HuH-7 (cell line): ENCODE results near the gene MAGI1.

Experiments used
- DNase-seq: peaks from one replicate; pipeline ENCODE4 v3.0.0; 2011; ENCODE audit warnings: low spot score

The MAGI1 gene

DNA sequence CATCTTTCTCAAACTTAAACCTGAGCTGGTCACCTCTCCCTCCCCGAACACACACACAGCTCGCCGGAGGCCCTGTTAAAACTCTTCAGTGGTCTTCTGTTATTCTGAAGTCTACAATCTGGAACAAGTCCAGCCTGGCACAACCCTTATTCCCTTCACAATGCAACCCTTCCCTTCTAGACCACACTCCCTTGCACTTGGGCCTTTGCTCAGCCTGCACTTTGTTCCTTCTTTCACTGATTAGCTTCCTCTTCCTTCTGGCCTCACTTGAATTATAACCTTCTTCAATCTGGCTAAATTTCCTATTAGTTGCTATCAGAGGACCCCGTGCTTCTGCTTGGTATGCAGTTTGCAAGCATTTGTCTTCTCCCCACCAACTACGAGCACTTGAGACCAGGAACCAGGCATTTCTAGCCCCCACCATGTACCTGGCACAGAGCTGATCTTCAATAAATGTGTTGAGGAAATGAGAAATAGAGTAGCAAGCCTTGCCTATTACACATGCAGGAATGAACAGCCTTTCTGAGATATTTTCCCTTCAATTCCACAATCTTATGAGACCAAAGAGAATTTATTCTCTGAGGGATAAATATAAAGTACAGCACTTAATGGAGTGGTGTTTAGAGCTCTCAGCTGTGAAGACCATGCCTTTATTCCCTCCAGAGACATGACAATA, 687.8 kb downstream of the MAGI1 start:
- no peak for DNase-seq

DNA sequence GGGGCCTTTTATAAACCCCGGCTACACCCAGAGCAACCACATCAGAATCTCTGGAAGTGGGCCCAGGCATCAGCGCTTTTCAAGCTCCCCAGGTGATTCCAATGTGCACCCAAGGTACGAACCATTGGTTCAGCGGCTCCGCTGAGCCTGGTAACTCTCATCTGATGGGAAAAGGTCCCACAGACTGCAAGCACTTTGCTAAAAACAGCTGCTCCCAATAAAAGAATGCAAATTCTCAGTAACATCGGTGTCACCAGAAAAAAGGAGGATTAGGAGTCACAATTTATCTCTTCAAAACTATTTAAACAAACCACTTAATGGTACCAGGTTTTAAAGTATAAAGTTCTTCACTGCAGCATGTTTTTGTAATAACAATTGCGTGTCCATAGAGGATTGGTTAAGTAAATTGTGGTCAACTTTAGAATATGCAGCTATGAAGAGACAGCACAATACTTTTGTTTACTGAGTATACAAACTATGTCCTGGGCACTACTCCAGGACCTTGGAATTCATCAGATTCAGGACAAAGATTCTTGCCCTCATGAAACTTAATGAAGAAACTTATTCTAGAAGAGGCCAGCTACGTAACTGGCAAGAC, 690.2 kb downstream of the MAGI1 start:
- no peak for DNase-seq

- DNase-seq, result no peak
Measured at GRCh38 chr3:65347166-65347565, 691.6 kb downstream of the MAGI1 start.

GRCh38 chr3:65344846-65345245, 693.9 kb downstream of the MAGI1 start:
- no peak for DNase-seq

GRCh38 chr3:65344444-65344843, 694.3 kb downstream of the MAGI1 start:
- DNase-seq, result no peak

DNA sequence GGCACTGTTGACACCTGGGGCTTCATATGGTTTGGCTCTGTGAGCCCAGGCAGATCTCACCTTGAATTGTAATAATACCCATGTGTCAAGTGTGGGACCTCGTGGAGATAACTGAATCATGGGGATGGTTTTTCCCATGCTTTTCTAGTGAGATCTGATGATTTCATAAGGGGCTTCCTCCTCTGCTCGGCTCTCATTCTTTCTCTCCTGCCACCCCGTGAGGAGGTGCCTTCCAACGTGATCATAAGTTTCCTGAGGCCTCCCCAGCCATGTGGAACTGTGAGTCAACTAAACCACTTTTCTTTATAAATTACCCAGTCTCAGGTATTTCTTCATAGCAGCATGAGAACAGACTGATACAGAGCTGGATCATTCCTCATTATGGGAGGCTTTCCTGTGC, 695.0 kb downstream of the MAGI1 start:
- no peak for DNase-seq

DNA sequence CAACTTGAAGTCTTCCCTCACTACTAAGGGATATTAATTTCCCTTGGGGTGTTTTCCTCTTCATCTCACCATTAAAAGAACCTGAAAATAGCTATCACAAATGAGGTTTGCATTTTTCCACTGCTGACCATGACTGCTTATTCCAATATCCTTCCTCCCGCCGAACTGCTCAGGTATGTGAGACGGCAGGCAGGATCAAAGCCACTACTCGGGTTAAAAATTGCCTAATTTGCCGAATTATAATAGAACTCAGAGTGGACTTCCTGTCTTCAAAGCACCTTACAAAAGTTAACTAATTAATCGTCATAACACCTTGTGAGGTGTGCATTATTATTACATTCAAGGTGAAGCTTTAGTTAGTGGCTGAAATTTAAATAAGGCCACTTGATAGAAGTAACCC, 695.7 kb downstream of the MAGI1 start:
- DNase-seq, result no peak

DNA sequence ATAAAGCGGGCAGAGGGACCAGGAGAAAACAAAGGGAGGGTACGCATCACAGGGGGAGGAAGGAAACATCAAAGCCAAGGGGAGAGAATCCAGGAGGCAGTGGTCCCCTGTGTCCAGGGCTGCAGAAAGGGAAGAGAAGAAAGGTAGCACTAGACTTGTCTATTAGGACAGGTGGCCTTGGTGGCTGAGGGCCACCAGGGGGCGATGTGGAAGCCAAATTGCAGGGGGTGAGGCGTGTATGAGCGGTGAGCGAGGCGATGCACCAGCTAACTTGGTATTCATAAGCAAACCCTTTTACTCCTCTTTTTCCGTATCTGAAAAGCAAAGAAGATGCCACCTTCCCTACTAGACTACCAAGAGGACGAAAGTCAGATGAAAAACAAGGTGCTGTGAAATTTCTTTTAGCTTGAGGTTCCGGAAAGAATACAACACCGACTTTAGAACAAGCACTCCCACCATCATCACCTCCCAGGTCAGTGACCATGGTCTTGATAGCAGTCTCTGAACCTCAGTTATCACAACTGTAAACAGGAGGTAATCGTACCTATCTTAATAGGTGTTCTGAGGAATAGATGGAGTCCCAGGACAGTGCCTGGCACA, 696.5 kb downstream of the MAGI1 start:
- DNase-seq, result peak; percentile 34

- DNase-seq, result no peak
Measured at GRCh38 chr3:65339192-65339740, 699.5 kb downstream of the MAGI1 start.

- DNase-seq, result no peak
Measured at GRCh38 chr3:65338571-65338970, 700.1 kb downstream of the MAGI1 start.

DNA sequence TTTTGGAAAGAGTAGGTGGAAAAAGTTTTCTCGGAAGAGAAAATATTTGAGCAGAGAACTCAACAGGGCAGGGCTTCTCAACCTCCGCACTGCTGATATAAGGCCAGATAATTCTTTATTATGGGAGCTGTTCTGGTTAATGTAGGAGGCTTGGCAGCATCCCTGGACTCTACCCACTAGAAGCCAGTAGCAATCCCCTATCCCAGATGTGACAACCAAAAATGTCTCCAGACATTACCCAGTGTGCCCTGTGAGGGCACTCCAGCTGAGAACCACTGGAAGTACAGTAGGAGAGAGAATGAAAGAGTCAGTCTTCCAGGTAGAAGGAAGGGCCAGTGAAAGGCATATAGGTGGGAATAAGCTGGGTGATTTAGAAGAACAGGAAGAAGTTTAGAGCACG, 703.1 kb downstream of the MAGI1 start:
- no peak for DNase-seq

DNA sequence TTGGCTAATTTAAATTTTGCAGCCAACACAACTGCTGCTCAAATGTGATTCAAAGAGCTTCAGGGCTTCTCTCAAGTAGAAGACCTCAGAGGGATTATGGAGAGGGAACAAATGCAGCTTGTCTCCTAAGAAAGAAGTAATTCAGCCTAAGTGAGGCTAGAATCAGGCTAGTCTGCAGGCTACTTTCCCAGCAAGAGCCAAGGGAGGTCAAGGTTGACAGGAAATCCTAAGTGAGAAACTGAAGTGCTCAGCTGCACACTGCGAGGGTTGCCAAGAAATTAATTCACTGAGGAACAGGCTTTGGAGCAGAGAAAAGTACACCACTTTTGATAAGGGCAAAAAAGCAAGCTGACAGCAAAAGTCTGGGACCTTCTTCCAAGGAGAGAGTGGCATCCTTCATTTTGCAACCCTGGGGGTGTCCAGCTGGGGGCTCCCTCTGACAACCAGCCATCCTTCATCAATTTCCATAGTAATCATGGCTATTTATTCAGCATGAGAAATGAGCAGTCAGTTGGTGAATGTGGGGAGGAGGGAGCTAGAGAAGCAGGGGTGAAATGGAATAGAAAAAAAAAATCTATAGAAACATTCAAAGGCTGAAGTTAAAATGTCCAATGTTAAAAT, 704.6 kb downstream of the MAGI1 start:
- DNase-seq, result no peak

DNA sequence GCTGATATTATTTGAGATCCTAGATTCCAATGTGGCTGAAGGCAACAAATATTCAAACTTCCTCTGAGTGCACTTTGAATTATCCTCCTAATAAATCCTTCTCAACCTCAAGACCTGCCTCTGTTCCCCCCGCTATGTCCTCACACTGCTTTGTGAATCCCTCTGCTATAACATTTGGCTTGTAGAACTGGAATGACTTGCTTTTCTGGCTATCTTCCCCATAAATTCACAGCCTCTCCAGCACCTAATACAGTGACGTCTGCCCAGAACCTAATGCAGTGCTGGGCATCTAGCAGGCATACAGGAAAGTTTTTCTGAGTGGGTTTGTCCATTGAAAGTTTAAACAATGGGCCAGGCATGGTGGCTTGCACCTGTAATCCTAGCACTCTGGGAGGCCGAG, 707.0 kb downstream of the MAGI1 start:
- no peak for DNase-seq

- DNase-seq, result no peak
Measured at GRCh38 chr3:65330072-65330471, 708.6 kb downstream of the MAGI1 start.

- no peak for DNase-seq
Measured at GRCh38 chr3:65328148-65328547, 710.6 kb downstream of the MAGI1 start.

GRCh38 chr3:65326574-65326973, 712.1 kb downstream of the MAGI1 start:
- DNase-seq, result no peak

GRCh38 chr3:65322910-65323309, 715.8 kb downstream of the MAGI1 start:
- DNase-seq, result no peak

DNA sequence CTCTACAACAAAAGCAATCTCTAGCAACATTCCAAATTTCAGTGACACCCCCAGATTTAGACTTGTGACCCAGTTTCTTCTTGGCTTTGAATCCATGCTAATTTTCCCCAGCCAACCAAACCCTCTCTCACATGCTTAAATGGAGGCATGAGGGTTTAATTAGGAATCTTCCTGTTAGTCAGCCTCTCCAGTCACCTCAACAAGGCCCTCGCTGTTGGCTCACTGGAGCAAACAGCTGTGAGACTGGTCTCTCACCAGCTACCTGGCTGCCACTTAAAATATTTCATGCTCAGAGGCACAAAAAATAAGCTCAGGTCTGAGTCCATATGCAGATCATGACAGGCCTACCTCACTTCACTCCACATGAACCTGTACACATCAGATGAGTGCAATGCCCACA, 720.5 kb downstream of the MAGI1 start:
- no peak for DNase-seq

- no peak for DNase-seq
Measured at GRCh38 chr3:65314916-65315315, 723.8 kb downstream of the MAGI1 start.

DNA sequence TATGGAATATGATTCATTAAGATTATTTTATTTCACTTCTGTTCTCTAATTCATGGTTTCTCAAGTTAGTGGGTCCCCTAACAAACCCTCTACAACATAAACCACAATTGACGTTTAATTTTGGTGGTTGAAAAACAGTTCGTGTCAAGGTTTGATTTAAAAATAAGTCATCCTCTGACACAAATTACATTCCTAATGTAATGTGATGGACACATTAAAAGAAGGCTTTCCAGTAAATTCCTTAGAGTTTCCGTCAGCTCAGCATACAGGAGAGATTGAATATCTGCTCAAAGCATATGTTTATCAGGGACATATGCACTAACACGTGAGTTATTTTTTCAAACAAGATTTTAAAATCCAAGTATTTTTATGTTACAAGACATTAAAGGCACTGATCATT, 724.4 kb downstream of the MAGI1 start:
- no peak for DNase-seq

- DNase-seq, result no peak
Measured at GRCh38 chr3:65313666-65314065, 725.1 kb downstream of the MAGI1 start.

DNA sequence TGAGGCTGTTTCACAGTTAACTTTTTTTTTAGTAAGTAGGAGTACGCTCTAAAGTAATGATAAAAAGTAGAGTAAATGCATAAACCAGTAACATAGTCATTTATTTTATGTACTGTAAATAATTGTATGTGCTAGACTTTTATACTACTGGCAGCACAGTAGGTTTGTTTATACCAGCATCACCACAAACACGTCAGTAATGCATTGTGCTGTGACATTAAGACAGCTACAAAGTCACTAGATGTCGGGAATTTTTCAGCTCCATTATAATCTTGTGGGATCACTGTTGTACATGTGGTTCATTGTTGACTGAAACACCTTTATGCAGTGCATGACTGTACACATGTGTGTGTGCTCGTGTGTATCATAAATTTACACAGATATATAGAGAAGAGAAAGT, 732.9 kb downstream of the MAGI1 start:
- DNase-seq, result no peak
